Aorta (tissue), 5 donors: Measurements from ENCODE around the gene COL8A1. TPM values are rescaled to one million over a fixed set of nuclear protein-coding genes. Genes with fewer than 3 reads are reported as not detected.

Experiments
- ATAC-seq: fragments of 200-7000 bp; cut with Tn5 transposase; one replicate; pipeline ENCODE4 v1.9.1; 2022; ENCODE audit warnings: moderate library complexity; ENCODE audit not compliant: low FRiP score
- DNase-seq, 2 donors: peaks; one replicate each; pipeline ENCODE4 v3.0.0-alpha.2; 2020
- H3K27ac ChIP-seq, 2 donors: one replicate each; pipeline ENCODE4 v1.5.1; 2013; ENCODE audit warnings: low read length in 2 of 2, mild to moderate bottlenecking in 2 of 2, moderate library complexity in 2 of 2, control low read depth in 1 of 2, inconsistent platforms in 1 of 2, low read depth in 1 of 2
- H3K27me3 ChIP-seq, 2 donors: one replicate each; pipeline ENCODE4 v1.6.1; 2013; ENCODE audit warnings: control low read depth in 1 of 2, low read length in 1 of 2, mild to moderate bottlenecking in 1 of 2, moderate library complexity in 1 of 2; ENCODE audit not compliant: insufficient read depth in 2 of 2, control insufficient read depth in 1 of 2
- H3K36me3 ChIP-seq, 2 donors: one replicate each; pipeline ENCODE4 v1.6.1; 2013; ENCODE audit warnings: control low read depth in 1 of 2, low read length in 1 of 2, mild to moderate bottlenecking in 1 of 2; ENCODE audit not compliant: insufficient read depth in 2 of 2, control insufficient read depth in 1 of 2
- H3K4me1 ChIP-seq, 2 donors: one replicate each; pipeline ENCODE4 v1.6.1; 2013; ENCODE audit warnings: low read length in 2 of 2, control low read depth in 1 of 2, mild to moderate bottlenecking in 1 of 2, moderate library complexity in 1 of 2; ENCODE audit not compliant: insufficient read depth in 2 of 2, control insufficient read depth in 1 of 2
- H3K4me3 ChIP-seq, 2 donors: one replicate each; pipeline ENCODE4 v1.5.1; 2013; ENCODE audit warnings: low read length in 2 of 2, control low read depth in 1 of 2, mild to moderate bottlenecking in 1 of 2
- H3K9me3 ChIP-seq: one replicate; pipeline ENCODE4 v1.6.1; 2013; ENCODE audit warnings: mild to moderate bottlenecking, low read length; ENCODE audit not compliant: control insufficient read depth
- WGBS, 2 donors: extraction: QIAGEN DNeasy Blood & Tissue Kit; methylation state at CpG; one replicate each; pipeline ENCODE4 v1.1.7; 2013; 5-methylcytosine and 5-hydroxymethylcytosine counted together
- intact Hi-C, 2 donors: fragments of 100-400 bp; cut with DNase I; formaldehyde crosslinking; loops; one replicate each; pipeline versions ENCODE4 v1.14.2 to v1.15.0; 2022
- polyA plus RNA-seq, 2 donors: library from polyadenylated mRNA; stranded (reverse); fragments of 200-250 nt; gene quantifications; one replicate each; pipeline ENCODE4 v1.2.3, GENCODE V29; 2013
- total RNA-seq, 2 donors: library from RNA; stranded (reverse); fragmentation: NEBNext Ultra II Directional; extraction: Animal tissue kit (Norgen Biotek cat#: 25700); gene quantifications; one replicate each; pipeline ENCODE4 v1.2.1, GENCODE V29; 2021
- donor health status: healthy with polysubstance abuse.
- donor health status: Bipolar disorder and iron deficiency.
- donor health status: DM: no; HTN: no; CAD: no.
- donor health status: DM: no; HTN: no; CAD: no.
- donor health status: DM: yes; HTN: yes; CAD: no.

COL8A1 gene
- total and polyA plus RNA-seq, 4 donors = 208 to 514 (median 270) TPM

DNA sequence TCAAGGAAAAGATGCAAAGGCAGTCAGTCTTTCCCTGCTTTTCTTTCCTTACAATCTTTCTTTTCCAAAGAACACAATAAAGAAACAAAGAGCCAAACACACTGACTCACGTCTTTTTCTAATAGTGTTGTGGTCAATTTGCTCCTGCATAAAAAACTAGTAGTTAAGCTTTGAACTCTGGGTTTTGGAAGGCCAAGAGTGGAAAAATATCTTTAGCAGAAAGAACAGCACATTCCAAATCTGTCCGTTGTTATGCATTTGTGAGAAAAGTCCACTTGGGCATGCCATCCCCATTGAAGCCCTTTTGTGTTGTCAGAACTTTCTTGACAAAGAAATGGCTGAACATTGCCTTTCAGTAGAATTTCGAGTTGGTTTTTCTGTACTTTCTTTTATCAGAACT is 18.2 kb downstream of the COL8A1 start:
- WGBS, 2 donors = 7 to 8% methylated on average over 3 of the region's 3 CpGs

DNA sequence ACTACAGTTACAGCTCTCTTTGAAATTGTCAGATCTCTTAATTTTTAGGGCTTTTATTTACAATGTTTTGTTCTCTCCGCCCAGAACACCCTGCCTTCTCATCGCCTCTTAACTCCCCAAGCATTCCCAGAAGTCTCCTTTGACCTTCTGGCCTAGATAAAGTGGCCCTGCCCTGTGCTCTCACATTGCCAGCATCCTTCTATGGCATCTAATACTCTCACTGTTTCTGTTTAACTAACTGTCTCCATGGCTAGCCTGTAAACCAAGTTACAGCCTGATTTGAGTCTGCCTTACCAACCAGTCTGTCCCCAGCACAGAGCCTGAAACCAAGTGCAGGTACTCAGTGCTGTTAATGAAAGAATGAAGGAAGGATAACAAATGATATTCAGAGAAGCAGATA is 19.9 kb downstream of the COL8A1 start:
- H3K27me3 ChIP-seq = no peaks in the 10 kb centered on the region
- peak overlapping the region in 1 of 2 donors; percentile 64 for H3K27ac ChIP-seq
- peaks cover 0 to 9% of the 10 kb centered on the region in 2 donors for H3K4me1 ChIP-seq
- H3K4me3 ChIP-seq = no peak overlapping the region
- peak; percentile 42 for ATAC-seq
- intact Hi-C loops = no loop called here
- peaks cover 2 to 4% of the 10 kb centered on the region in 2 donors for H3K36me3 ChIP-seq
- WGBS, 2 donors = 66 to 77% methylated on average over 2 of the region's 2 CpGs
- H3K9me3 ChIP-seq = no peaks in the 10 kb centered on the region
- no peak for DNase-seq

More for the DNA sequence above, 18.2 kb downstream of the COL8A1 start:
- intact Hi-C loops = no loop called here
- ATAC-seq (no peak), DNase-seq (no peak)
- H3K4me3 ChIP-seq = no peak overlapping the region
- no peaks in the 10 kb centered on the region for H3K27me3 ChIP-seq
- peaks cover 4 to 5% of the 10 kb centered on the region in 2 donors for H3K36me3 ChIP-seq
- no peaks in the 10 kb centered on the region for H3K9me3 ChIP-seq
- no peak overlapping the region for H3K27ac ChIP-seq
- peaks cover 5 to 9% of the 10 kb centered on the region in 2 donors for H3K4me1 ChIP-seq

DNA sequence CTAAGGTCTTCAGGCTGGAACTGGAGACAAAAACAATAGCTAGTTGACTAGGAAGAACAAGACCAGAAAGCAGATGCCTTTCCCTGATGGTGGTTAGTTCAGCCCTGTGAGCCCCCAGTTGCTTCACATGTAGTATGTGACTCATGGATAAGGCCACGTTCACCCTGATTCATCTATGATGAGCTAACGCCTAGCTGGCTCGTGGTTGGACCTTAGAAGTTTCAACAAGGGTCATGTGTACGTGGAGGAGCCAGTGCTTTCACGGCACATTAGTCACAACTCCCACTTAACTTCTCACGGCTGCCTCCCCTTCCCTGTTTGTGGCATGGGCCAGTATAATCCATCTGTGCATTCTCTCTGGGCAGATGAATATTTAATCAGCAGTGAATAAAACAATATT is 20.6 kb downstream of the COL8A1 start:
- peaks cover 3 to 9% of the 10 kb centered on the region in 2 donors for H3K4me1 ChIP-seq
- peak; percentile 66 for ATAC-seq
- no peaks in the 10 kb centered on the region for H3K9me3 ChIP-seq
- 78 to 90% methylated on average over 6 of the region's 6 CpGs for WGBS, 2 donors
- no peak overlapping the region for H3K4me3 ChIP-seq
- DNase-seq = peak; percentile 56 to 80
- peaks cover 2 to 4% of the 10 kb centered on the region in 2 donors for H3K36me3 ChIP-seq
- H3K27ac ChIP-seq = peak overlapping the region in 1 of 2 donors; percentile 64
- intact Hi-C loops = no loop called here
- H3K27me3 ChIP-seq = no peaks in the 10 kb centered on the region

GRCh38 chr3:99659951-99660350 is 21.6 kb downstream of the COL8A1 start:
- no peaks in the 10 kb centered on the region for H3K27me3 ChIP-seq
- WGBS, 2 donors = 40 to 58% methylated on average over 4 of the region's 4 CpGs
- no peak for DNase-seq
- no peak overlapping the region for H3K27ac ChIP-seq
- no peaks in the 10 kb centered on the region for H3K9me3 ChIP-seq
- peak; percentile 69 for ATAC-seq
- peaks cover 4 to 7% of the 10 kb centered on the region in 2 donors for H3K4me1 ChIP-seq
- peaks cover 2 to 3% of the 10 kb centered on the region in 2 donors for H3K36me3 ChIP-seq
- intact Hi-C loops = no loop called here
- no peak overlapping the region for H3K4me3 ChIP-seq

GRCh38 chr3:99662838-99663570 is 24.6 kb downstream of the COL8A1 start:
- Histone ChIP-seq H3K4me3 (no peak overlapping the region), H3K27me3 (no peaks in the 10 kb centered on the region), H3K4me1 (peaks cover 4 to 8% of the 10 kb centered on the region in 2 donors), H3K27ac (no peak overlapping the region), H3K9me3 (no peaks in the 10 kb centered on the region), H3K36me3 (peaks cover 0 to 4% of the 10 kb centered on the region in 2 donors)
- ATAC-seq (no peak), DNase-seq (no peak)
- WGBS, 2 donors = 80 to 89% methylated on average over 10 of the region's 10 CpGs
- intact Hi-C loops = no loop called here

- no peaks in the 10 kb centered on the region for H3K27me3 ChIP-seq
- ATAC-seq (no peak), DNase-seq (no peak)
- no peak overlapping the region for H3K4me3 ChIP-seq
- peaks cover 4 to 8% of the 10 kb centered on the region in 2 donors for H3K4me1 ChIP-seq
- H3K36me3 ChIP-seq = peaks cover 0 to 1% of the 10 kb centered on the region in 2 donors
- WGBS, 2 donors = 82 to 83% methylated on average over 1 of the region's 1 CpG
- intact Hi-C loops = no loop called here
- no peak overlapping the region for H3K27ac ChIP-seq
- H3K9me3 ChIP-seq = no peaks in the 10 kb centered on the region
Measured at GRCh38 chr3:99663977-99664376, 25.6 kb downstream of the COL8A1 start.

DNA sequence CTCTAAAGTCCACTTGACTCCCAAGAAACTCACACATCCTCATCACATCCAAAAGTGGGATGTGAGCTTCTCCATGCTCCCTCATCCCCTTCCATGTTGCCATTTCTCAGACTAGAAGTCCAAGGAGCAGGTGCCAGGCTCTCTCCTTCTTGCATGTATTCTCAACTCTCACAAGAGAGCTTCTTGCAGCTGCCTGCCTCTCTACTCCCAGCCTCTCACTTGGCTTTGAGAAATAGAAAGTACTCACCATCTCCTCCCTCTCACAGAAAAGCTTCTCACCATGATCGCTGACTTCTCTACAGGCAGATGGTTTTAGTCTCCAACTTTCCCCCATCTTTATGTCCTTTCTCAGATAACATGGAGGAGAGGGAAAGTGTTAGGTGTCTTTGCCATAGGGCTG is 26.6 kb downstream of the COL8A1 start:
- peaks cover 0 to 1% of the 10 kb centered on the region in 2 donors for H3K36me3 ChIP-seq
- H3K4me1 ChIP-seq = peaks cover 4 to 5% of the 10 kb centered on the region in 2 donors
- ATAC-seq (no peak), DNase-seq (no peak)
- no peak overlapping the region for H3K4me3 ChIP-seq
- peak overlapping the region in 1 of 2 donors; percentile 6 for H3K27ac ChIP-seq
- H3K27me3 ChIP-seq = no peaks in the 10 kb centered on the region
- 88 to 100% methylated on average over 1 of the region's 1 CpG for WGBS, 2 donors
- H3K9me3 ChIP-seq = no peaks in the 10 kb centered on the region
- intact Hi-C loops = no loop called here

GRCh38 chr3:99666201-99666600 is 27.8 kb downstream of the COL8A1 start:
- H3K9me3 ChIP-seq = no peaks in the 10 kb centered on the region
- H3K4me3 ChIP-seq = no peak overlapping the region
- no peak overlapping the region for H3K27ac ChIP-seq
- ATAC-seq (no peak), DNase-seq (no peak)
- 64 to 78% methylated on average over 1 of the region's 1 CpG for WGBS, 2 donors
- intact Hi-C loops = no loop called here
- peaks cover 0 to 1% of the 10 kb centered on the region in 2 donors for H3K36me3 ChIP-seq
- H3K4me1 ChIP-seq = peaks cover 4 to 5% of the 10 kb centered on the region in 2 donors
- no peaks in the 10 kb centered on the region for H3K27me3 ChIP-seq

GRCh38 chr3:99668044-99668443 is 29.6 kb downstream of the COL8A1 start:
- Histone ChIP-seq H3K4me3 (no peak overlapping the region), H3K36me3 (peaks cover 0 to 1% of the 10 kb centered on the region in 2 donors), H3K9me3 (no peaks in the 10 kb centered on the region), H3K4me1 (peaks cover 4 to 5% of the 10 kb centered on the region in 2 donors), H3K27me3 (no peaks in the 10 kb centered on the region), H3K27ac (no peak overlapping the region)
- ATAC-seq (no peak), DNase-seq (no peak)
- 3 to 5% methylated on average over 2 of the region's 2 CpGs for WGBS, 2 donors
- intact Hi-C loops = no loop called here
